GM19438 (cell line): ENCODE results near the gene RASGEF1B.

Source experiments
- ATAC-seq: cut with Tn5 transposase; IDR thresholded peaks from one replicate; pipeline ENCODE4 v1.9.1; 2021; ENCODE audit warnings: low read depth; ENCODE audit not compliant: unreplicated experiment

RASGEF1B gene

GRCh38 chr4:81471588-81472280 is at the start of gene RASGEF1B:
Gene RASGEF1B, minus strand, starts transcription at chr4:81471907. Its CDS starts 12,399 bp downstream, at chr4:81459508.
- peak; percentile 91 for ATAC-seq

GRCh38 chr4:81519856-81520255 is 48.1 kb upstream of the RASGEF1B start:
- no peak for ATAC-seq

- ATAC-seq: no peak
Measured at GRCh38 chr4:81519427-81519773, 47.7 kb upstream of the RASGEF1B start.

GRCh38 chr4:81518762-81519426 is 47.2 kb upstream of the RASGEF1B start:
- no peak for ATAC-seq

GRCh38 chr4:81516241-81516640 is 44.5 kb upstream of the RASGEF1B start:
- ATAC-seq: no peak

GRCh38 chr4:81512757-81513501 is 41.2 kb upstream of the RASGEF1B start:
- ATAC-seq: no peak

- no peak for ATAC-seq
Measured at GRCh38 chr4:81512001-81512756, 40.5 kb upstream of the RASGEF1B start.

GRCh38 chr4:81510643-81511178 is 39.0 kb upstream of the RASGEF1B start:
- no peak for ATAC-seq

GRCh38 chr4:81509822-81510221 is 38.1 kb upstream of the RASGEF1B start:
- ATAC-seq: no peak

- ATAC-seq: no peak
Measured at GRCh38 chr4:81509191-81509590, 37.5 kb upstream of the RASGEF1B start.

GRCh38 chr4:81508411-81509185 is 36.9 kb upstream of the RASGEF1B start:
- ATAC-seq: no peak

- no peak for ATAC-seq
Measured at GRCh38 chr4:81507530-81507929, 35.8 kb upstream of the RASGEF1B start.

- ATAC-seq: no peak
Measured at GRCh38 chr4:81506731-81507130, 35.0 kb upstream of the RASGEF1B start.

- no peak for ATAC-seq
Measured at GRCh38 chr4:81505726-81506125, 34.0 kb upstream of the RASGEF1B start.

GRCh38 chr4:81505004-81505598 is 33.4 kb upstream of the RASGEF1B start:
- ATAC-seq: peak; percentile 65

GRCh38 chr4:81504112-81505003 is 32.7 kb upstream of the RASGEF1B start:
- no peak for ATAC-seq

GRCh38 chr4:81503586-81503985 is 31.9 kb upstream of the RASGEF1B start:
- no peak for ATAC-seq

GRCh38 chr4:81502564-81502963 is 30.9 kb upstream of the RASGEF1B start:
- ATAC-seq: no peak
